HT1080 (cell line): ENCODE results near the gene FANCD2. TPM values are rescaled to one million over a fixed set of nuclear protein-coding genes. Genes with fewer than 3 reads are reported as not detected.
A peak's percentile ranks its signal among the peaks of the same experiment; 100 is the strongest.
"Not testable (repeated sequence)": the region's sequence is repeated elsewhere in the genome, so short reads cannot be mapped to it uniquely, and the experiment has no call there.

Experiments used
- DNase-seq: peaks from one replicate; pipeline ENCODE4 v3.0.0-alpha.2; 2015; ENCODE audit warnings: low read depth
- total RNA-seq: library from RNA; depleted of rRNA; stranded (reverse); fragments of >200 nt; shearing (Covaris generic); gene quantifications from 2 replicates; pipeline ENCODE4 v1.2.3, GENCODE V29; 2014

FANCD2 gene
- total RNA-seq, 1 experiment from 2014 or later = 31.1 TPM

DNA sequence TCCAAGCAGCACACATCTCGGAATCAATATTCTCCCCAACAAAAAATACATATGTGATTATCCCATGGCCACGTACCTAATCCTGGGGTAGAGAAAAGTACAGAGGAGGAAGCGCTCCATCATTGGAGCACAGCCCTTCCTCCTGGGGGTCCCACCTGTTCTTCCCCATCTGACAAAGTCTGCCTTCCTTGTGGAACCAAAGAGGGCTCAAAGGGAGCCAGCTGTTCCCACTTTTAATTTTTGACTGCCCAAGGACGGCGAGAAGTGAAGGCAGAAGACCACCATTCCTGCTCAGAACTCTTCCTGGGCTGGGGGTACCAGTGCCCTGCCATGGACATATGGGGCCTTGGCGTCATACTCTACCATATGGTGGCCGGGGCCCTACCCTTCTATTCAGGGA is 14.1 kb upstream of the FANCD2 start:
- DNase-seq = no peak

- peak; percentile 86 for DNase-seq
Observed at GRCh38 chr3:10015461-10015904, 10.8 kb upstream of the FANCD2 start.

DNA sequence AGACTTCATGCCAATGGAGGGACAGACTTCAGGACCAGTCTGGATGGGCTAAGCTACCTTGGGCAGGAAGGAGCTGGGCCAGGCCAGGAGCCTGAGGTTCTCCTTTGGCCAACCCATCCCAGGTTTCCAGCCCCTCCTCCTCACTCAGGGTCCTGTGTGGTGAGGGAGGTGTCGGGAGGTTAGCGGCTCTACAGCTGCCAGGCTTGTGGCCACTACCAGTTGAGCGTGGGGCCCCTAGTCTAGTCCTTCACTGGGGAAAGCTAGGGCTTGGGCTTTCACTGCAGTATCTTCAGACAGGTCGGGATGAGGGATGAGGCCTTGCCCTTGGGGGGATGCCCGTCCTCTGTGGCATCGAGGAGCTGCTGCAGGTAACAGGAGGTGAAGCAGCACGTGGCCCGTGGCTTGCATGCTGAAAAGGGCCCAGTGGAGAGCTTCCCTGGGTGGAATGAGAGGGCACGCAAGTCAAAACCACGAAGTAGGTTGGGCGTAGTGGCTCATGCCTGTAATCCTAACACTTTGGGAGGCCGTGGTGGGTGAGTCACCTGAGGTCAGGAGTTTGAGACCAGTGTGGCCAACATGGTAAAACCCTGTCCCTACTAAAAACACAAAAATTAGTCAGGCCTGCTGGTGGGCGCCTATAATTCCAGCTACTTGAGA is 8.5 kb upstream of the FANCD2 start:
- peak; percentile 80 for DNase-seq

GRCh38 chr3:10018806-10019205 is 7.4 kb upstream of the FANCD2 start:
- not testable (repeated sequence) for DNase-seq

DNA sequence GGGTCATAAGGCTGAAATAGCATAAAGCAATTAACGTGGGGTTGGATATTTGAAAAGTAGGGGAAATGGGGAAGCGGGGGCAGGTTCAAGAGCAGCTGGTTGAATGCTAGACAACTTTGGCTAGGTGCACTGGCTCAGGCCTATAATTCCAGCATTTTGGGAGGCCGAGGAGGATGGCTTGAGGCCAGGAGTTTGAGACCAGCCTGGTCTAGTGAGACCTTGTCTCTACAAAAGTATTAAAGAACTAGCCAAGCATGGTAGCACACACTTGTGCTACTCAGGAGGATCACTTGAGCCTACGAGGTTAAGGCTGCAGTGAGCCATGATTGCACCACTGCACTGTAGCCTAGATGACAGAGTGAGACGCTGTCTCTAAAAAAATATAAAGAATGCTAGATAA is 6.9 kb upstream of the FANCD2 start:
- DNase-seq = no peak

DNA sequence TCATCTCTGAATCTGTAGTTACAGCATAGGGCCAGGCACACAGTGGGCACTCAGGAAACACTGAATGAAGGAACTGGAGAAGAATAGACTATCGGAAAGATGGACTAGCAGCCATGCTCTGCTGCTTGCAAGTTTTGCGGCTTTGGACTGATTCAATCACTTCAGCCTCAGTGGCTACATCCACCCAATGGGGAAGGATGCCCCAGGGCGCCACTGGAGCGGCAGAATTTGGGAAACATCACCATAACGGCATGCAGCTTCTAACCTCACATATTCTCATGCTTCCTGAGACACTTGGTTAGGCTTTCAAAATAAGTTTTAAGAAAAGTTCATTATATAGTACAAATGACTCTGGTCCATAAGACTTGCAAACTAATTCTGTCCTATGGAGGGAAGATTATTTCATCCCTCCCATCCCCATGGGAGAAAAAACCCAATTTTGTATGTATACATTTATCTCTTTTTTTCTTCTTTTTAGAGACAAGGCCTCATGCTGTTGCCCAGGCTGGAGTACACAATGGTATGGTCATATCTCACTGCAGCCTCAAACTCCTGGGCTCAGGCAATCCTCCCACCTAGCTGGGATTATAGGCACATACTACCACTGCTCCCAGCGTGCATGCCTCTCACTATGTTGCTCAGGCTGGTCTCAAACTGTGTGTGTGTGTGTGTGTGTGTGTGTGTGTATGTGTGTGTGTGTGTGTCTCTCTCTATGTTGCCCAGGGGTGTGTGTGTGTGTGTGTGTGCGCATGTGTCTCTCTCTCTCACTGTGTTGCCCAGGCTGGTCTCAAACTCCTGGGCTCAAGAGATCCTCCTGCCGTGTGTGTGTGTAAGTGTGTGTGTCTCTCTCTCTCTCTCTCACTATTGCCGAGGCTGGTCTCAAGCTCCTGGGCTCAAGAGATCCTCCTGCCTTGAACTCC is 4.1 kb upstream of the FANCD2 start:
- DNase-seq = no peak

DNA sequence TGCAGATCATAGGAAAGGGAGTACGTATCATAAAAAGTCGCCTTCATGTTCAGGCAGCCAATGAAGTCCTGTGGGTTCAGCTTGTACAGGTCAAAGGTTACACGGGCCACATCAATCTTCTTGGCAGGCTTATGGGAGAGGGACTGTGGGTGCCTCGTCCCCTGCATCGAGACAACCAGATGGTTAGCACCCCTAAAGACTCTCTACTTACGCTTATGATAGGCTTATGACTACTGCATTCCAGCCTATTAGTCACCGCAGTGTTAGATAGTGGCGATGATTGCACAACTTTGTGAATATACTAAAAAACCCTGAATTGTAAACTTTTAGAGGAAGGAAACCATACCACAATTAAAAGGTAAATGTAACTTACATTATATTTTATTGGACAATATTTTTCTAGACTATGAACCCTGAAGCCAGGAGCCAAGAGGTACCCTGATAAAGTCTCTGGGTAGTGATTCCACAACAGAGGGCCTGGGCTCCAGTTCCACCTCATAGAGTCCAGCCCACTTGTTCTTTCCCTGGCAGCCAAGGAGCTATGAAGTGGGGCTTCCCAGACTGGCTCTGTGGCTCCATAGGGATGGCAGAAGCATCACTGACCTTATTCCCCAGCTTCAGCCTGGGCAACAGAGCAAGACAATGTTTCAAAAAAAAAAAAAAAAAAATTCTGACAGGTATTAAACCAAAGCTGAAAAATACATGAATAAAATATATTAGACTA is 2.5 kb upstream of the FANCD2 start:
- peak; percentile 70 for DNase-seq

- no peak for DNase-seq
Observed at GRCh38 chr3:10025205-10026083, 793 bp upstream of the FANCD2 start.

- no peak for DNase-seq
Observed at GRCh38 chr3:10041034-10041433, 14.8 kb downstream of the FANCD2 start.

DNA sequence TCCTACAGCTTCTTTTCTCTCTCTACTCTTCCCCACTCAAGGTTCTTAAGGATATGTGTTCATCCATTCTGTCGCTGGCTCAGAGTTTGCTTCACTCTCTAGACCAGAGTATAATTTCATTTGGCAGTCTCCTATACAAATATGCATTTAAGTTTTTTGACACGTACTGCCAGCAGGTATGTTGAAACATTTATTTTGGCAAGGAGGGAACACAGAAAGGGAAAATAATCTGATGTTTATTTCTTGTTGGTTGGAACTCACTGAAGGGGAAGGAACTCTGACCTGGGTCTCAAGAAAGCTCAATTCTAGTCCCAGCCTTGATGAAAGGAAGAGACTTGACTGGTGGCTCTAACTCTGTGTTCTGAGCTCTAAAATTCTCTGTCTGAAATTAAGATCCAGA is 21.6 kb downstream of the FANCD2 start:
- DNase-seq = no peak

DNA sequence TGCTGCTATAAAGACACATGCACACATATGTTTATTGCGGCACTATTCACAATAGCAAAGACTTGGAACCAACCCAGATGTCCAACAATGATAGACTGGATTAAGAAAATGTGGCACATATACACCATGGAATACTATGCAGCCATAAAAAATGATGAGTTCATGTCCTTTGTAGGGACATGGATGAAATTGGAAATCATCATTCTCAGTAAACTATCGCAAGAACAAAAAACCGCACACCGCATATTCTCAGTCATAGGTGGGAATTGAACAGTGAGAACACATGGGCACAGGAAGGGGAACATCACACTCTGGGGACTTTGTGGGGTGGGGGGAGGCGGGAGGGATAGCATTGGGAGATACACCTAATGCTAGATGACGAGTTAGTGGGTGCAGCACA is 26.8 kb downstream of the FANCD2 start:
- DNase-seq = not testable (repeated sequence)

DNA sequence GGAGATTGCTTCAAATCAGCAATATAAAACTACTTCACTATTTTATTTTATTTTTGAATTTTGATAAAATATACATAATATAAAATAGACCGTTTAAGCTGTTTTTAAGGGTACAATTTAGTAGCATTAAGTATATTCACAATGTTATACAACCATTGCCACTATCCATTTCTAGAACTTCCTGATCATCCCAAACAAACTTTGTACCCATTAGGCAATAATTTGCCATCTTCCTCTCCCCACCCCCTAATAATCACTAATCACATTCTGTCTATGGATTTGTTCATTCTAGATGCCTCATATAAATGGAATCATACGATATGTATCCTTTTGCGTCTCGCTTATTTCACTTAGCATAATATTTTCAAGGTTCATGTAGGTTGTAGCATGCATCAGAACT is 28.9 kb downstream of the FANCD2 start:
- no peak for DNase-seq

DNA sequence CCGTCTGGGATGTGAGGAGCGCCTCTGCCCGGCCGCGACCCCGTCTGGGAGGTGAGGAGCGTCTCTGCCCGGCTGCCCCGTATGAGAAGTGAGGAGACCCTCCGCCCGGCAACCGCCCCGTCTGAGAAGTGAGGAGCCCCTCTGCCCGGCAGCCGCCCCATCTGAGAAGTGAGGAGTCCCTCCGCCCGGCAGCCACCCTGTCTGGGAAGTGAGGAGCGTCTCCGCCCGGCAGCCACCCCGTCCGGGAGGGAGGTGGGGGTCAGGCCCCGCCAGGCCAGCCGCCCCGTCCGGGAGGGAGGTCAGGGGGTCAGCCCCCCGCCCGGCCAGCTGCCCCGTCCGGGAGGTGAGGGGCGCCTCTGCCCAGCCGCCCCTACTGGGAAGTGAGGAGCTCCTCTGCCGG is 43.8 kb downstream of the FANCD2 start:
- DNase-seq = not testable (repeated sequence)

- DNase-seq = no peak
Observed at GRCh38 chr3:10074666-10075065, 48.4 kb downstream of the FANCD2 start.

GRCh38 chr3:10081871-10082270 is 55.6 kb downstream of the FANCD2 start:
- no peak for DNase-seq

GRCh38 chr3:10085738-10086137 is 59.5 kb downstream of the FANCD2 start:
- DNase-seq = no peak

DNA sequence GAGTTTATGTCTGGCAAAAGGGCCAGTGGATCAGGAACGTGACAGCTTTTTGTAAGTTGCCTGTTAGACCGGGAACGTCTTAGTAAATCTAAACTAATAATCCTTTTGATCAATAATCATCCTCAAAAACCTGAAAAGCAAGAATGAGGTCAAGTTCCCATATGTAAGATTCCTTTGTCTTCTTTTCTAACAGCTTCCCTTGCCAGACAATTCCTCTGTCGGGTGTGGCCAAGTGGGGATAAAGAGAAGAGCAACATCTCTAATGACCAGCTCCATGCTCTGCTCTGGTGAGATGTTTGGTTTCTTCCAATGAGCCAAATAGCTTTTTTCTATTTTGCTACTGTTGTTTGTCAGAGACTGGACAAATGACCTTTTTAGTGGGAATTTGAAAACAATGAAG is 62.0 kb downstream of the FANCD2 start:
- no peak for DNase-seq

- DNase-seq = no peak
Observed at GRCh38 chr3:10090179-10090578, 63.9 kb downstream of the FANCD2 start.

GRCh38 chr3:10090774-10091173 is 64.5 kb downstream of the FANCD2 start:
- not testable (repeated sequence) for DNase-seq

DNA sequence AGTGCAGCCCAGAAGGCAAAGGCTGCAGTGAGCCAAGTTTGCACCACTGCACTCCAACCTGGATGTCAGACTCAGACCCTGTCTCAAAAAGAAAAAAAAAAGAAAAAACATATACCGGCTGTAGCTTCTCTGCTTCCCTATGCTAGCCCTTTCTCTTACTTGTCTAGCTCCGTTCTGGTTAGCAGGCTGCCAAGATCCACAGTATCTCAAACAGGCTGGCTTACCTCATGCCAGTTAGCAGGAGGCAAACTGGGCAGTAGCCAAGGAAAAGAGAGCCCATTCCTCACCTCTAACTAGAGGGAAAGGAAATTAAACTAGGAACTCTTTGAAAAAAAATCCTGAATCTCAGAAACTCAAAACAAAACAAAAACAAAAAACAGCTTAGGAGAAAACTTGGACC is 65.2 kb downstream of the FANCD2 start:
- DNase-seq = not testable (repeated sequence)

- no peak for DNase-seq
Observed at GRCh38 chr3:10093678-10094077, 67.4 kb downstream of the FANCD2 start.
